Neural progenitor cell (in vitro differentiated cells): ENCODE measurements around the gene DHX35.

ENCODE experiments used
- CTCF ChIP-seq: fragments of 200-600 bp; sonication (generic); IDR thresholded peaks from 2 replicates; pipeline ENCODE4 v1.5.1; 2017; ENCODE audit warnings: antibody characterized with exemption, mild to moderate bottlenecking
- EZH2 ChIP-seq: fragments of 200-600 bp; sonication (generic); IDR thresholded peaks from 2 replicates; pipeline ENCODE4 v1.6.1; 2017; ENCODE audit warnings: antibody characterized with exemption, mild to moderate bottlenecking, moderate library complexity

DNA sequence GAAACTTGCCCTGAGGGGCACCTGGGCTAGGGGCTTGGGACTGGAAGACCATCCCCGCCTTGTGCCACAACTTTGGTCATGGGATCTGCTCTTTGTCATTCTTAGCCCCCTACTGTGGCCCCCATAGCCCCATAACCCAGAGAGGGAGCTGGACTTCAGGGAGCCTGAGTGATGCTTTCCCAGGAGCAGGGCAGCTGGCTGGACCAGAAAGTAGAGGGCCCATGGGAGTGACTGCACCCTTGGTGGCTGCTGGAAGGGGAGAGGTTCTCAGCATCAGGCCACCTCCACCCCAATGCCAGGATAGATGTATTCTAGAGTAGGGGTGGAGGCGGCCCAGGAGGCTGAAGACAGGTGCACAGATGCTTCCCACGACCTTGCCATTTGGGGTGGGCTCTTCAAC, 41.7 kb upstream of the DHX35 start:
- TF ChIP-seq EZH2, result no peak
- no peak for TF ChIP-seq CTCF
